Measurements from ENCODE around the gene SYNGR1. TPM values are rescaled to one million over a fixed set of nuclear protein-coding genes. Genes with fewer than 3 reads are reported as not detected.

The SYNGR1 gene
- total and polyA plus RNA-seq, 2 experiments from 2014 or later, result 30.9 to 37.0 TPM

GRCh38 chr22:39429186-39429585 is 79.4 kb downstream of the SYNGR1 start:
- Histone ChIP-seq H3K27me3 (ENCODE audit: insufficient read depth) (no peaks in the 10 kb centered on the region), H3K79me2 (replicated peaks; ENCODE audit: insufficient read depth) (no peaks in the 10 kb centered on the region), H3F3A (replicated peaks; ENCODE audit: low read depth) (0 out of 2 replicates have a peak, but pooled peaks cover 6% of the 10 kb centered on the region), H3K4me1 (ENCODE audit: insufficient read depth) (peaks cover 21% of the 10 kb centered on the region), H3K4me2 (peak overlapping the region; percentile 73), H3K4me3 (0 out of 2 replicates have a peak overlapping the region, but pooled peaks have one; percentile 26), H3K9me2 (ENCODE audit: insufficient read depth) (no peaks in the 10 kb centered on the region), H3K27ac (ENCODE audit: low read depth) (peak overlapping the region; percentile 84), H2AFZ (no peak overlapping the region), H3K36me3 (ENCODE audit: insufficient read depth) (peaks cover 1% of the 10 kb centered on the region; the same call in 1 of the 2 replicates), H4K20me1 (replicated peaks; ENCODE audit: insufficient read depth) (no peaks in the 10 kb centered on the region)
- H3K27ac Mint-ChIP-seq, result peak overlapping the region; percentile 80
- peaks cover 38% of the 10 kb centered on the region for H3K4me1 Mint-ChIP-seq
- DNase-seq (ENCODE audit: low spot score) (no peak), ATAC-seq (no peak)
- H3K9me3 Mint-ChIP-seq, result no peaks in the 10 kb centered on the region
- TF ChIP-seq JUNB (IDR thresholded peaks at IDR 0.05; ENCODE audit: unreplicated experiment), result no peak
- TF ChIP-seq ZNF114 (CRISPR knock-in tag; IDR thresholded peaks at IDR 0.05), result no peak
- no peak for TF ChIP-seq ZNF462 (CRISPR knock-in tag; IDR thresholded peaks at IDR 0.05)
- TF ChIP-seq STAT1 (IDR thresholded peaks at IDR 0.05; ENCODE audit: unreplicated experiment), result no peak
- no peak for TF ChIP-seq EZH2 (IDR thresholded peaks at IDR 0.05; ENCODE audit: low read depth, unreplicated experiment)
- no peak for TF ChIP-seq REST (IDR thresholded peaks at IDR 0.05; ENCODE audit: unreplicated experiment)
- TF ChIP-seq CTCF (conservative IDR thresholded peaks at IDR 0.05; ENCODE audit: low read depth in 2 of 2), result no peak
- TF ChIP-seq CREB1 (CRISPR knock-in tag; IDR thresholded peaks at IDR 0.05; ENCODE audit: low read depth), result no peak
- TF ChIP-seq ZNF331 (CRISPR knock-in tag; IDR thresholded peaks at IDR 0.05; ENCODE audit: low read depth), result no peak
- no peak for TF ChIP-seq EZH2phosphoT487 (IDR thresholded peaks at IDR 0.05; ENCODE audit: unreplicated experiment)
- no peak for TF ChIP-seq POLR2AphosphoS5 (IDR thresholded peaks at IDR 0.05; ENCODE audit: low read depth)
- H3K4me3 Mint-ChIP-seq, result no peak overlapping the region; the same call in 2 of the 3 replicates
- H3K36me3 Mint-ChIP-seq (ENCODE audit: low read depth), result peaks cover 29% of the 10 kb centered on the region
- H3K27me3 Mint-ChIP-seq (ENCODE audit: insufficient read depth, low read depth, poor library complexity), result peaks cover 7% of the 10 kb centered on the region
